Measurements from ENCODE around the gene ST14.

Gene ST14

DNA sequence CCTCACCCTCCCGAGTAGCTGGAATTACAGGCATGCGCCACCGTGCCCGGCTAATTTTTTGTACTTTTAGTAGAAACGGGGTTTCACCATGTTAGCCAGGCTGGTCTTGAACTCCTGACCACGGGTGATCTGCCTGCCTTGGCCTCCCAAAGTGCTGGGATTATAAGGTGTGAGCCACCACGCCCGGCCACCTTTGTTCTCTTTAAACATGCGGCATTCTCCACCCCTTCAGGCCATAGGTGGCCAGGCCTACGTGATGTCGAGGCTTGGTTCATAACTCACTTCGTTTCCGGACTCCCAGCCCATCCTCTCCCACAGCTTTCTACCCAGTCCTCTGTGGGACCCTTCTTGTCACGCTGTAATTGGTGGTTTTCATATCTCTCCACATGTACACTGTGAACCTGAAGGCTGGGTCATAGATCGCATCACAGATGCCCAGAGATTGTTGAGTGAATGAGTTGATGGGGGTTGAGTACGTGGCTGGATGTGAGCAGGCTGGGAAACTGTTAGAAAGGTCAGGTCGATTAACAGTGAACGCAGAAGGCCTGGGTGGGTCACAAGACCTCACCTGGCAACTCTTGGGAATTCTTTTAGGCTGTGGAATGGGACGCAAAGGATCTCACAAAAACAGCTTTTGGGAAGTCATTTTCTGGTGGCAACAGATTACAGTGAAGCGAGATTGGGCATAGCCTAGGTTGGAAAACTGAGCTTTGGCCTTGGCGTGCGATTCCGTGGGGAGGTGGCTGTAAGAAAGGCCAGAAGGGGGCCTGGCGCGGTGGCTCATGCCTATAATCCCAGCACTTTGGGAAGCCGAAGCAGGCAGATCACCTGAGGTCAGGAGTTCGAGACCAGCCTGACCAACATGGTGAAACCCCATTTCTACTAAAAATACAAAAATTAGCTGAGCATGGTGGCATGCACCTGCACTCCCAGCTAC, 44.5 kb downstream of the ST14 start:
- in situ Hi-C loops (cut with HindIII; ENCODE audit: low sequenced_read_pairs), result no loop called here

DNA sequence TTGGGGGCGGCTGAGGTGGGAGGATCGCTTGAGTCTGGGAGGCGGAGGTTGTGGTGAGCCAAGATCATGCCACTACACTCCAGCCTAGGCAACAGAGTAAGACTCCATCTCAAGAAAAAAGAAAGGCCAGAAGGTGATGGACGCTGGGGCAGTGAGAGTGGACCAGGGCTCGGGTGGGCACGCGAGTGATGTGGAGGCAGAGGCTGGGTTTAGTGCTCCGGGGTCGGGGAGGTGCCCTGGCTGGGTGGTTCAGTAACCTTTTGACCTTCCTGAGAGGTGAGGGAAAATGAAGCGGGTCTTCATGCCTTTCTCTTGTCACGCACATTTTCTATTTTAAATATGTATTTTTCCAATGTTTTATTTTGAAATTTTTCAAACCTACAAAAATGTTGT, 45.1 kb downstream of the ST14 start:
- in situ Hi-C loops (cut with HindIII; ENCODE audit: low sequenced_read_pairs), result loop anchor here (5.0 kb wide), 1 partner anchor 62 kb away; no protein-coding TSS in a partner anchor

DNA sequence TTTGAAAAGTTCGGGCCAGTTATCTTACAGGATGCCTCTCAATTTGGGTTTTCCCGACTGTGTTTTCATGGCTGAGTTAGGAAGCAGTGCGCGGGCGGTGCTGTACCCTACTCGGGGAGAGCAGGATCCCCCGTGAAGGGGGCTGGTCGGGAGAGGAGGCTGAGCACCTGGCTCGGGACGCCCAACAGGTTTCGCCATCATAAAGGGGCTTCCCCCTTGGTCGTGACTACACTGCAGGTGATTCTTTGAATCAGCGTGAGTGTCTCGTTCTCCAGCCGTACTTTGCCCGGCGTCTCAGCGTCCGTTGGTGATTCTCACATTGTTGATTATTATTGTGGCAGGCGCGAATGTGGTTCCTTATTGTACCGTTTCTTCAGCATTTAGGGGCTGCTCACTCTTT, 46.6 kb downstream of the ST14 start:
- in situ Hi-C loops (cut with HindIII; ENCODE audit: low sequenced_read_pairs), result loop anchor here (5.0 kb wide), 1 partner anchor 64 kb away; no protein-coding TSS in a partner anchor

DNA sequence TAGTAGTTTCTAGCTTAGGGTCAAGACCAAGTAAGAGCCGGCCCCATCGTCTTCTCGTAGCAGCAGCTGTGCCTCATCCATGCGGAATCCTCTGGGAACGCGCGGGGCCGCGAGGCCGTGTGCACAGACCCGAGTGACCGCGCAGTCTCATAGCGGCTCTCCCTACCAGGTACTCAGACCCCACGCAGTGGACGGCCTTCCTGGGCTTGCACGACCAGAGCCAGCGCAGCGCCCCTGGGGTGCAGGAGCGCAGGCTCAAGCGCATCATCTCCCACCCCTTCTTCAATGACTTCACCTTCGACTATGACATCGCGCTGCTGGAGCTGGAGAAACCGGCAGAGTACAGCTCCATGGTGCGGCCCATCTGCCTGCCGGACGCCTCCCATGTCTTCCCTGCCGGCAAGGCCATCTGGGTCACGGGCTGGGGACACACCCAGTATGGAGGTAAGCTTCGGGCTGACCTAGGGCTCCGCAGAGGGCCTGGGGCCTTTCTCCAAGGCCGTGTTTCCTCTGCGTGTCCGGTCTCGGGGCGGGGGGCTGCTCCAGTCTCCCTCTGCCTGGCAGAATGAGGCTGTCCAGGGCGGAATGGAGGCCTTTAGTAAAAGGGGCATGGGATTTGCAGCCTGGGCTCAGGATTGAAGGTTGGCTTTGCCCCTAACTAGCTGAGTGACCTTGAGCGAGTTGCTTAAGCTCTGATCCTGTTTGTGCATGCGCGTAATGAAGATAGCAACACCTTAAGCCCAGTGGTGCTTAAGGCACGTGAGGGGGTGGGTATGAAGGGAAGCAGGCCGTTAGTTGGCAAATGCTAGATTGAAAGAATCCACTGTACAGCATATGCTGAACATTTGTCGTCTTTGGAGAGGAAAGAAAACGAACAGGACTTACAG, 48.9 kb downstream of the ST14 start:
- in situ Hi-C loops (cut with HindIII; ENCODE audit: low sequenced_read_pairs), result loop anchor here (5.0 kb wide), 1 partner anchor 66 kb away; no protein-coding TSS in a partner anchor

DNA sequence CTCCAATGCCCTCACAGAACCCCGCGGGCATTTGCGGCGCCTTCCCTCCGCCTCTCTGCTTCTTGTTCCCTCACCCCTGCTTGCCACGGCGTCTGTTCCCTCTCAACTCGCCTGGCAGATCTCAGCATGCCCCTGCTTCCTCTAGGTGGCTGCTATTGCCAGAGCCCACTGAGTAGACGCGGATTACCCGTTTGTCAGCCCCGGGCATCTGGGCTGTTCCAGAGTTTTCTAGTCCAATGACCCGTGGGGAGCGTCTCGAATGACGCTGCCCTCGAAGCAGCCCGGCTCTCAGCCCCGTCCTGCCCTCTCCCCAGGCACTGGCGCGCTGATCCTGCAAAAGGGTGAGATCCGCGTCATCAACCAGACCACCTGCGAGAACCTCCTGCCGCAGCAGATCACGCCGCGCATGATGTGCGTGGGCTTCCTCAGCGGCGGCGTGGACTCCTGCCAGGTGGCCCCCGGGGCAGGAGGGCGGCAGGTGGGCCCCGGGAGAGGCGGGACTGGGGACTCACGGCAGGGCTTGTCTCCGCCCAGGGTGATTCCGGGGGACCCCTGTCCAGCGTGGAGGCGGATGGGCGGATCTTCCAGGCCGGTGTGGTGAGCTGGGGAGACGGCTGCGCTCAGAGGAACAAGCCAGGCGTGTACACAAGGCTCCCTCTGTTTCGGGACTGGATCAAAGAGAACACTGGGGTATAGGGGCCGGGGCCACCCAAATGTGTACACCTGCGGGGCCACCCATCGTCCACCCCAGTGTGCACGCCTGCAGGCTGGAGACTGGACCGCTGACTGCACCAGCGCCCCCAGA, 49.7 kb downstream of the ST14 start:
- in situ Hi-C loops (cut with HindIII; ENCODE audit: low sequenced_read_pairs), result loop anchor here (5.0 kb wide), 1 partner anchor 67 kb away; no protein-coding TSS in a partner anchor

DNA sequence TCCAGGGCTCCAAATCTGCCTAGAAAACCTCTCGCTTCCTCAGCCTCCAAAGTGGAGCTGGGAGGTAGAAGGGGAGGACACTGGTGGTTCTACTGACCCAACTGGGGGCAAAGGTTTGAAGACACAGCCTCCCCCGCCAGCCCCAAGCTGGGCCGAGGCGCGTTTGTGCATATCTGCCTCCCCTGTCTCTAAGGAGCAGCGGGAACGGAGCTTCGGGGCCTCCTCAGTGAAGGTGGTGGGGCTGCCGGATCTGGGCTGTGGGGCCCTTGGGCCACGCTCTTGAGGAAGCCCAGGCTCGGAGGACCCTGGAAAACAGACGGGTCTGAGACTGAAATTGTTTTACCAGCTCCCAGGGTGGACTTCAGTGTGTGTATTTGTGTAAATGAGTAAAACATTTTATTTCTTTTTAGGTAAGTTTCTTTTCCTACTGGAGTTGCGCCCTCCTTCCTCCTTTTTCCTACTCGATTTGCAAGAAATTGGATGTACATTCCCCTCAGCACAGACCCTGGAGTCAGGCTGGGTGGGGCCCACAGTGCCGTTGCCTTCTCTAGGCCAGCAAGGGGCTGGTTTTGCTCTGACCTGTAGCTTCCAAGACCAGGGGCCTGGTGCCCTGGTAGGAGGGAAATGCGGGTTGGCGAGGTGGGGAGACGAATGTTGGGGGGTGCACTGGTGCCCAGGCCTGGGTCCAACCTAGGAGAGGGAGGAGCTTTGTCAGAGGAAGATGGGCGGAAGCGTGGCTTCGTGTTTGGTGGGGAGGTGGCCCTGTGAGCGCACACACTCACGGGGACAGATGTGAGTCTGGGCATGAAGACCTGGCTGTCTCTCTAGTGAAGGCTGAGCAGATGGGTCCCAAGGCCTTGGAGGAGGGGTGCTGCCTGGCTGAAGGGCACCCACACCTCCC, 50.6 kb downstream of the ST14 start:
- in situ Hi-C loops (cut with HindIII; ENCODE audit: low sequenced_read_pairs), result loop anchor here (5.0 kb wide), 1 partner anchor 68 kb away; no protein-coding TSS in a partner anchor

DNA sequence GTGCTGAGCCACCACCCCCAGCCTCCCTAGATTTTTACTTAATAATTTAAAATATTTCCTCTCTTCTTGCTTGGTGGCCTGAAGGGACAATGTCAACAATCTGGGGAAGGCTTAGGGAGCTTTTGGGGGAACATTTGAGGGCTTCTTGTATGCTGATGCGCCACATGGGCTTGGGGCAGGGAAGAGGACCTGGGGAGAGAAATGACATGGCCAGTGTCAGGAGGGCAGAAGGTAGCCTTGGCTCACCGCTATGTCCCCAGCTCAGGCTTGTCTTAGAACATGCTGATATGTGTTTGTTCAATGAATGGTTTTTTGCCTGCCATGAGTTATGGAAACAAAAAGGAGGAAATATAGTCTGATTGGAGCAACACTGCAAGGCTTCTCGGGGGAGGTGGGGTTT, 51.6 kb downstream of the ST14 start:
- in situ Hi-C loops (cut with HindIII; ENCODE audit: low sequenced_read_pairs), result no loop called here

DNA sequence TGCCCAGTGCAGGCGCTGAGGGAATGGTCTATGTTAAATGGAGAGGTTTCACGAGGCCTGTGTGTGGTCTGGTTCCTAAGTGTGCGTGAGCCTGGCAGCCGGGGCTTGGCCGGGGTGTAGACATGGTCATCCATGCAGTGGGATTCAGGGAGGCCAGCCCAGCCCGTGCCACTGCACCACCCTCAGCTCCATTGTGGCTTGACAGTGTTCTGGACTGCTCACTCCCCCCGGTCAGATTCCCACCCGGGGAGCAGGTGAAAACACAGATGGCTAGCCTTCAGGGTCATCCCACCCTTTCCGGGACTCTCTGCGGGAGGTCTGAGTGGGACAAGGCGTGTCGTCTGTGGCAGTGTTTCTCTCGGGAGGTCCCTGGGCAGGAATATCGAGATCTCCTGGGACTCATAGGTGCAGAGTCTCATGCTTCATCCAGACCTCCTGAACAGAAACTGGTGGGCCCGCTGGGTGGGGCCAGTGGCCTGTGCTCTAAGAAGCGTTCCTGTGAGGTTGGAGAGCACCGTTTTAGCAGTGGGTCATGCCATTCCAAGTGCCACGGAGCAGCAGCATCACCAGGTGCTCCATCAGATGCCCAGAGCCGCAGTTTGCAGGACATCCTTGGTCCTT, 52.3 kb downstream of the ST14 start:
- in situ Hi-C loops (cut with HindIII; ENCODE audit: low sequenced_read_pairs), result no loop called here

DNA sequence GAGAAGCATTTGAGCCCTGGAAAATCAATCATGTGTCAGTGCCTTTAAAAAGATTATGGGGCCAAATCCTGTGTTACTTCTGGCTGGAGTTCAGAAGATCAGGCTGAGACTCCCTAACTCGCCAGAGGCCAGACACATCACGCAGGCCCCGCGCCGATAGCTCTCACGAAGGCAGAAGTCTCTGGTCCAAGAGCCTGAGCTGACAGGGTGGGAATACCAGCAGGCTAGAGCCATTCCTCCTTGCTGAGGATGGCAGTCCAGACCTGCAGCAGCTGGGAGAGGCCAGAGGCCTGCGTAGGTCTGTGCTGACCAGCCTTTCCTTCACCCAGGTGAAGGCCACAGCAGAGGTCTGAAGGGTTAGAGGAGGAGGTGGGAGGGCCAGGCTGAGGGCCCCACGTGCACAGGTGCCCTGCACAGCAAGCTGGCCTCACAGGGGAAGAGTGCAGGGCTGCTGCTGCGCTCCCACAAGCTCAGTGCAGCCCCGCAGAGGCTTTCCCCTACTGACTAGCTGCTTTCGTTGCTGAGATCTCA, 52.9 kb downstream of the ST14 start:
- in situ Hi-C loops (cut with HindIII; ENCODE audit: low sequenced_read_pairs), result no loop called here

DNA sequence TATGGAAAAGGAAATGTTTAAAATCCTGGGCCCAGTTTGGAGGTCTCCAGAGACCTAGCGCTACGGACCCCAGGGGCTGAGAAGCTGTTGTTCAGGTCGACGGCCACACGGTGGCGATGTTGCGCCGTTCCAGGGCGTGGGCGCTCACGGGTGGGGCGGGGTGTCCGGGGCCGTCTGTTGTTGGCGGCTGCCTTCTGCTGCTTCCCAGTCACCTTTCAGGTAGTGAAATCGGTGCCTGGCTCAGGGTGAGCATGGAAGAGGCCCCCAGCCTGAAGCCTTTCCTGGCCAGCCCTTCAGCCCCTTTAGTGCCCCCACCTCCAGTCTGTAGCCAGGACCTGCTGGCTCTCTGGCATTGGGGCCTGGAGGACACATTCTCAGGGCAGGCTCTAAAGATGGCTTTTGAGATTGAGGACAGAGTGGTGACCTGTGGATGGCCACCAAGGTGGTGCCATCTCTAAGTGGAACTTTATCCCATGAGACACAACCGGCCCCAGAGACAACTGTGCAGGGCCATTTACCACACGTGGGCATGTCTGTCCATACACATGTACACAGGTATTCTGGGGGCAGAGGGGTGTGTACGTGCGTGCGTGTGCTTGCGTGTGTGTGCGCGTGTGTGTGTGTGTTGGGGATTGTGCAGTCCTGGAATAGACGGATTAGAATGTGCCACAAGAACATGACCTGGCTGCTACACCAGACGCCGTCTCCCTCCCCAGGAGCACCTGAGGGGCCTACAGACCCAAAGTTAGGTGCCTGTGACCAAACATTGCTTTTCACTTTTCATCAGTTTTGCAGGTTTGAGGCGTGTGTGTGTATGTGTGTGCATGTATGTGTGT, 53.8 kb downstream of the ST14 start:
- in situ Hi-C loops (cut with HindIII; ENCODE audit: low sequenced_read_pairs), result no loop called here

DNA sequence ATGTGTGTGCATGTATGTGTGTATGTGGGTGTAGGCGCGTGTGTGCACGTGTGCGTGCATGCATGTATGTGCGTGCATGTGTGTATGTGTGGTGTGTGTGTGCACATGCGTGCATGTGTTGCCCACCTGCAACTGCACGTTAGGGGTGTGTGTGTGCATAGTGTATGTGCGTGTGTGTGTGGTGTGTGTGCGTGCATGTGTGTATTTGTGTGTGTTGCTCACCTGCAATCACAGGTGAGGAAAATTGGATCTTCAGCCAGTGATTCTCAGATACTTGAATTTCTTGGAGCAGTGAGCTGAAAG, 54.3 kb downstream of the ST14 start:
- in situ Hi-C loops (cut with HindIII; ENCODE audit: low sequenced_read_pairs), result no loop called here

DNA sequence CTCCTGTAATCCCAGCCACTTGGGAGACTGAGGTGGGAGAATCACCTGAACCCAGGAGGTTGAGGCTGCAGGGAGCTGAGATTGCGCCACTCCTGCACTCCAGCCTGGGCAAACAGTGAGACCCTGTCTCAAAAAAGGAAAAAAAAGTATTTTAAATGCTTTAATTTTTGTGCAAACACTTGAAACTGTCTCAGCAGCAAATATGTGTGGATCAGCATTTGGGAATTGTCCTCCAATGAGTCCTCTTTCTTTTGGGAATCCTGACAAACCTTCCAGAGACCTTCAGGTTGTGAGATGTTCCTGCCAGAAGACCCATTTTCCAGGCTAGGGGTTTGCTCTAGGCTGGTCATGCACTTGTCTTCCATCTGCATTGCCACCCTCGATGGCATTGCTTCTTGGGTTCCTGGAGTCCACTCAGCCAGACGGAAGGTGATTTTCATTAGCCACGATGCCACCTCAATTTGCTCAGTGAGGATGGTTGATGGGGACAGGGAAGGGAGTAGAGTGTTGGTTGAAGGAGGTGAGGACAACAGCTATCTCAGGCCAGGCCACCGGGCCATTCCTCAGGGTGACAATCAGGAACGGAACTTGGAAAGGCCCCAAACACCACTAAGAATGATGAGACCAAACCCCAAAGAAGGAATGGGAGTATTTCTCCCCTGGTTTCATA, 55.4 kb downstream of the ST14 start:
- in situ Hi-C loops (cut with HindIII; ENCODE audit: low sequenced_read_pairs), result no loop called here

DNA sequence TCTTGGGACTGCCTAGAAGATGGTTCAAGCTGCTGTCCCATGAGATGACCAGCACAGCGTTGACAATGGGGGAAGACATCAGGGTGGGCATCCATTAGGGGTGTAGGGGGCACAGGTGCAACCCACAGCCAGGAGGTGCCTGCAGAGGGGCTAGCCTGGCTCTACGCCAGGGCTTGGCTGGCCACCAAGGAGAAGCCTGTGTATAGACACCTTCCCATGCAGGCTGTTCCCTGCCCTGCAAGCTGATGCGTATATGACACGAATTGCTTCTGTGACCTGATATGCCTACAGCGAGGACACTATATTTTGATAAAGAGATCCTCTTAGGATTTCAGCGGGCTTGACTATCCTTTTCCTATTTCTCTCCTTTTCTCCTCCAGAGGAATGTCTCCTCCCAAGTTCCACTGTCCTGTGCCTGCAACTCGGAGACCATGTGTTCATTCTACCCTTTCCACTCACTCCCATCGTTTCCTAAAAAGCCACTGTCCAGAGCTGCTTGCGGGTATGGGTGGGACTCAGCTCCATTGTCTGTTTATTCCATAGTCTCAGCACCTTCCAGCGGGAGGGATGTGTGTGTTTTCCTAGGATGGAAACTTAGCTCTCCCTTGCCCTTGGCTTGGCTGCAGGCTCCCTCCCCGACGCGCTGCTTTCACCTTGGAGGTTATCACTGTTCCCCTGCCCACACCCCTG, 56.1 kb downstream of the ST14 start:
- in situ Hi-C loops (cut with HindIII; ENCODE audit: low sequenced_read_pairs), result no loop called here

DNA sequence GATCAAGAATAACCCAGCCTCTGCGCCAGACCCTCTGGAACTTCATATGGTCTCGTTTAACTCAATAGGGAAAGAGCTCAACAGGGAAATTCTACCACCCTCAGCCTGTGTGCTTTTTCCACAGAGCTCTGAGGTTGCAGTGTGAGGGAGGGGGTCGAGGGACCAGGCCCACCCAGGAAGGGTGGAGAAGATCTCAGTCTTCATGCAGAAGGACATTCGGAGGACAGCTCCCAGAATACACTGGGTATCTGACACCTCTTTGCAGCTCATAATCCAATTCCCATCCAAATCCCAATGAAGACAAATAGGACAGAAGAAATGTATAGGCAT, 56.6 kb downstream of the ST14 start:
- in situ Hi-C loops (cut with HindIII; ENCODE audit: low sequenced_read_pairs), result no loop called here

DNA sequence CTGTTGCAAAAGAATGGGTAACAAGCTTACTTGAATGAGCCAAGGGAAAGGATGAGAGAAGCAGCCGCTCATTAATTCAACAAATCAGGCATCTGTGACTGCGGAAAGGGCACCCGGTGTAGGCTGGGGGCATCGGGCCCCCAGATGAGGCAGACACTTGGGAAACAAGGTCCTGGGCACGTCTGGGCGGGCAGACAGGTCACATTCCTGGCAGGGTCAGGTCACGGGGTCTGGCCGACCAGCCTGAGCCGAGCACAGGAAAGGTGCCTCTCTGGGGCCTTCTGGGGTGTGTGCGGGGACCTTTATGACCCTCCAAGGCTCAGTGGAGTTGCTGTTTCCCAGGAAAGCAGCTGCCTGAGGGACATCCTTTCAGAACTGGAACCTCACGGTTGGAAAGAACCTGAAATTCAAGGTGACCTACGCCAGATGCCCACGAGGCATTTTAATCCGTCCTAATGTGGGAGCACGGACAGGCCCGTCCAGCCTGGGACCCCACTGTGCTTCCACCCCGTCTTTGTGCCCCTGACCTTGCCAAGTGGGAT, 57.1 kb downstream of the ST14 start:
- in situ Hi-C loops (cut with HindIII; ENCODE audit: low sequenced_read_pairs), result no loop called here

DNA sequence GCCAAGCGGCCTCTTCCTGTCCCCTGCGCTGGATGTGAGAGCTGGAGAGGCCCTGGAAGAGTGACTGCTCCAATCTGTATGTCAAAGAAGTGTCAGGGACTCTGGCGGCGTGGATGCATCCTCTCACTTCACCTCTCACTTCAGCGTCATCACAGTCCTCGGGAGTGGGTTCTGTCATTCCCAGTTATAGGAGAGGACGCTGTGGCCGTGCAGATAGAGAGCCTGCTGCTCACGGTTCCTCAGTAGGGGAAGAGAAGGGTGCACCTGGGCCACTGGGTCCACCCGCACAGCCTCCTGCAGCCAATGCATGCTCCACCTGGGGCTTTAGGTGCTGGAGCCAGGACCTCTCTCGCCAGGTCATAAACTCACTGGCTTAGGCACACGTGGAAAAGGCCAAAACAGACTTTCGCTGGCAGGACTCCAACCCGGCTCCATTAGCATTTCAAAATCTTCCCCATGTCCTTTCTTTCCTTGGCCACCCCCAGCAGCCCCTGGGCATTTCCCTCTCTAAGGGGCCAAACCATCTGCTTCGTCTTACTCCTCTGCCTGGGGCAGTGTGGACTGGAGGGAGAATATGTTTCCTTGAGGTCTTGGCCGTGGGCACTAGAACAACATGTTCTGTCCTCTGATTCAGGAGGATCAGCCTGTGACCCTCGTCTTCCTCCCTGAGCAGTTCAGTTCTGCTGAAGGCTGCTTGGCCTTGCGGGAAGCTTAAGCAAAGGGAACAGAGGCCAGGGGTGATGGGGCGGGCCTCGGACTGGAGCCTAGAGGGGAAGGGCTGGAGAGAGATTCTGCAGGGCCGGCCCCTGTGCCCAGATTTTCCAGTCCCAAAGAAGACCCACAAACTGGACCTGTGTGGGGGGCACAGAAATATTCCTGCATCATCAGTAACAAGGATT, 57.8 kb downstream of the ST14 start:
- in situ Hi-C loops (cut with HindIII; ENCODE audit: low sequenced_read_pairs), result no loop called here
